ENCODE measurements around the gene UXS1.

Gene UXS1

GRCh38 chr2:106106622-106107508, 87.2 kb downstream of the UXS1 start:
- DNase-seq (ENCODE audit: low read depth) = no peak
- no peak overlapping the region for H3K4me3 ChIP-seq (replicated peaks; ENCODE audit: low read depth, low read length)
- TF ChIP-seq, protein P1, sequence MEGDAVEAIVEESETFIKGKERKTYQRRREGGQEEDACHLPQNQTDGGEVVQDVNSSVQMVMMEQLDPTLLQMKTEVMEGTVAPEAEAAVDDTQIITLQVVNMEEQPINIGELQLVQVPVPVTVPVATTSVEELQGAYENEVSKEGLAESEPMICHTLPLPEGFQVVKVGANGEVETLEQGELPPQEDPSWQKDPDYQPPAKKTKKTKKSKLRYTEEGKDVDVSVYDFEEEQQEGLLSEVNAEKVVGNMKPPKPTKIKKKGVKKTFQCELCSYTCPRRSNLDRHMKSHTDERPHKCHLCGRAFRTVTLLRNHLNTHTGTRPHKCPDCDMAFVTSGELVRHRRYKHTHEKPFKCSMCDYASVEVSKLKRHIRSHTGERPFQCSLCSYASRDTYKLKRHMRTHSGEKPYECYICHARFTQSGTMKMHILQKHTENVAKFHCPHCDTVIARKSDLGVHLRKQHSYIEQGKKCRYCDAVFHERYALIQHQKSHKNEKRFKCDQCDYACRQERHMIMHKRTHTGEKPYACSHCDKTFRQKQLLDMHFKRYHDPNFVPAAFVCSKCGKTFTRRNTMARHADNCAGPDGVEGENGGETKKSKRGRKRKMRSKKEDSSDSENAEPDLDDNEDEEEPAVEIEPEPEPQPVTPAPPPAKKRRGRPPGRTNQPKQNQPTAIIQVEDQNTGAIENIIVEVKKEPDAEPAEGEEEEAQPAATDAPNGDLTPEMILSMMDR (IDR thresholded peaks at IDR 0.05; ENCODE audit: low read length, missing control alignments) = no peak

GRCh38 chr2:106105151-106105922, 88.8 kb downstream of the UXS1 start:
- DNase-seq (ENCODE audit: low read depth) = no peak

DNA sequence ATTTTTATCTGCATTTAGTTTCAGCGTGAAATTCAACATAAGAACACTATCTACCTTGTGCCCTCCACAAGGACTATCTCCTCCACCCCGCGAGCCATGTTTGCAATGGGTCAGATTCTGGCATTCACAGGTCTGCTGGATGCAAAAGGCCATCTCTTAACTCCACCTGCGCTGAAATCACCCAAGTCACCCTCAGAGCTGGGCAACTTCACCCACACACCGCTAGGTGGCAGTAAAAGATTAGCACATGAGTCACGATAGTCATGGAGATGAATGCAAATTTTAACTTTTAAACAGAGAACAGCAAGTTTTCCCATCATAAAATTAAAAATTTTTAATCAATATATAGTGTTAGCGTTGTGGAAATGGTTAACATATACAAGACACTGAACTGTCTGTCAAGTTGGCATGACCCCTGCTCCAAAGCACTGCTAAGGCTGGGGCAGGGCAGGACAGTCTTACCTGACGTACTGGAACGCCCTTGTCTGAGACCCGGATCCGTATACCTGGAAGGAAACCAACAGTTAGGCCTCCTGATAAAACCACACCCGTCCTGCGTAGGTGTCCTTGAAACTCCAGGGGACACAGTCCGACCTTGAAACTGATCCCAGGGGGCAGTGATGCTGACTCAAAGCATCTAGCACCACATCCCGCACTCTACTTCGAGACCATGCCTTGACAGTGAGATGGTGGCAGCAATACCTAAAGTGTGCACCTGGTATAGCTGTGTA, 89.6 kb downstream of the UXS1 start:
- peak; percentile 75 for DNase-seq (ENCODE audit: low read depth)
- TF ChIP-seq, protein P1 (IDR thresholded peaks at IDR 0.05; ENCODE audit: low read length, missing control alignments) = no peak
- H3K4me3 ChIP-seq (replicated peaks; ENCODE audit: low read depth, low read length) = no peak overlapping the region

More at GRCh38 chr2:106105151-106105922, 88.8 kb downstream of the UXS1 start:
- TF ChIP-seq, protein P1 (IDR thresholded peaks at IDR 0.05; ENCODE audit: low read length, missing control alignments) = no peak
- no peak overlapping the region for H3K4me3 ChIP-seq (replicated peaks; ENCODE audit: low read depth, low read length)

GRCh38 chr2:106099691-106100090, 94.4 kb downstream of the UXS1 start:
- TF ChIP-seq, protein P1 (IDR thresholded peaks at IDR 0.05; ENCODE audit: low read length, missing control alignments) = no peak
- no peak overlapping the region for H3K4me3 ChIP-seq (replicated peaks; ENCODE audit: low read depth, low read length)
- DNase-seq (ENCODE audit: low read depth) = no peak

DNA sequence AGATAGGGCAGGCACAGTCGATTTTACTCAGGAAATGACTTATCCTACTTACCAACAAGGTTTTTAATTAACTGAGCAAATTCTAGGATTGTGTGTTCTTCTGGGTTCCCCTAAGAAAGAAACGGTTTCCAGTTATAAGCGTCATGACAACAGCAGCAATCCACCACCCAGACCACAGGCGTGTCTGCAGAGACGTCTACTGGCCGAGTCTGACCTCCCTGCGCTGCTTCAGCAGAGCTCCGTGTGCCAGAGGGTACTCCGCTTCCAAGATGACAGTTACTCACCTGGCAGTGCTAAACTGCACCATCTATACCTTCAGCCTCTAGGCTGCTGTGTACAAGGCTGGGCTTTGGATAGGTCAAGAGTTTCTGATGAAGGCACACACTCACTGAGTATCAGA, 95.4 kb downstream of the UXS1 start:
- no peak overlapping the region for H3K4me3 ChIP-seq (replicated peaks; ENCODE audit: low read depth, low read length)
- TF ChIP-seq, protein P1 (IDR thresholded peaks at IDR 0.05; ENCODE audit: low read length, missing control alignments) = no peak
- DNase-seq (ENCODE audit: low read depth) = no peak

DNA sequence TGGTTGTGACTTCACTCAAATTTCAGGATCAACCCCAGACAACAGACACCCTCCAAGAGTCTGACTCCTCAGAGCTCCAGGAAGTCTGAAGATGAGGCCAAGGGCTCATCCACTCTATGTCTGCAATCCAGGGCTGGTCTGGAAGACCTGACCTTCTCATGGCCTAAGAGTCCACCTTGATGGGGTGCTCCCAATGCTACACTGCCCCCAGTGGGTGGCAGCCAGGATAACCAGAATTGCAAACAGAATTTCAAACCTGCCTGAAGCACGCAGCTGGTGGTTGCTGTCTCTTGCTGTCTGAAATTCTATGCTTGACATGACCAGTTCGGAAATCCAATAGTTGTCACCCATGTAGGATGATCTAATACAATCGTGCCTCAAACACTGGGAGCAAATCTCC, 96.0 kb downstream of the UXS1 start:
- TF ChIP-seq, protein P1 (IDR thresholded peaks at IDR 0.05; ENCODE audit: low read length, missing control alignments) = peak; percentile 31
- DNase-seq (ENCODE audit: low read depth) = peak; percentile 9
- no peak overlapping the region for H3K4me3 ChIP-seq (replicated peaks; ENCODE audit: low read depth, low read length)
